Fibroblast of skin of scalp (primary cell): ENCODE data around the gene ESPNL. TPM values are rescaled to one million over a fixed set of nuclear protein-coding genes. Genes with fewer than 3 reads are reported as not detected.
"Not testable (repeated sequence)": the region's sequence is repeated elsewhere in the genome, so short reads cannot be mapped to it uniquely, and the experiment has no call there.

Source experiments
- DNase-seq: peaks from one replicate; pipeline ENCODE4 v3.0.0-alpha.2; 2013
- polyA plus RNA-seq, 2 experiments: library from polyadenylated mRNA; unstranded; fragments of 120-200 nt; gene quantifications; one replicate each; pipeline ENCODE4 v1.2.1, GENCODE V29; 2013; ENCODE audit not compliant: insufficient read length in 2 of 2

The ESPNL gene, protein sequence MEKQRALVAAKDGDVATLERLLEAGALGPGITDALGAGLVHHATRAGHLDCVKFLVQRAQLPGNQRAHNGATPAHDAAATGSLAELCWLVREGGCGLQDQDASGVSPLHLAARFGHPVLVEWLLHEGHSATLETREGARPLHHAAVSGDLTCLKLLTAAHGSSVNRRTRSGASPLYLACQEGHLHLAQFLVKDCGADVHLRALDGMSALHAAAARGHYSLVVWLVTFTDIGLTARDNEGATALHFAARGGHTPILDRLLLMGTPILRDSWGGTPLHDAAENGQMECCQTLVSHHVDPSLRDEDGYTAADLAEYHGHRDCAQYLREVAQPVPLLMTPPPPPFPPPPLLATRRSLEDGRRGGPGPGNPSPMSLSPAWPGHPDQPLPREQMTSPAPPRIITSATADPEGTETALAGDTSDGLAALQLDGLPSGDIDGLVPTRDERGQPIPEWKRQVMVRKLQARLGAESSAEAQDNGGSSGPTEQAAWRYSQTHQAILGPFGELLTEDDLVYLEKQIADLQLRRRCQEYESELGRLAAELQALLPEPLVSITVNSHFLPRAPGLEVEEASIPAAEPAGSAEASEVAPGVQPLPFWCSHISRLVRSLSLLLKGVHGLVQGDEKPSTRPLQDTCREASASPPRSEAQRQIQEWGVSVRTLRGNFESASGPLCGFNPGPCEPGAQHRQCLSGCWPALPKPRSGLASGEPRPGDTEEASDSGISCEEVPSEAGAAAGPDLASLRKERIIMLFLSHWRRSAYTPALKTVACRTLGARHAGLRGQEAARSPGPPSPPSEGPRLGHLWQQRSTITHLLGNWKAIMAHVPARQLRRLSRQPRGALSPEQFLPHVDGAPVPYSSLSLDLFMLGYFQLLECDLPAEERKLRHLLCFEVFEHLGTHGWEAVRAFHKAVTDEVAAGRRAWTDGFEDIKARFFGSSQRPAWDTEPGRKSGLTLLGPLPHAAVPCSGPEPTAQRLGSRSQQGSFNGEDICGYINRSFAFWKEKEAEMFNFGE
- polyA plus RNA-seq (2013, experiment 1 of 2; ENCODE audit: insufficient read length) = 4.1 TPM
- 3.9 TPM for polyA plus RNA-seq (2013, experiment 2 of 2; ENCODE audit: insufficient read length)

DNA sequence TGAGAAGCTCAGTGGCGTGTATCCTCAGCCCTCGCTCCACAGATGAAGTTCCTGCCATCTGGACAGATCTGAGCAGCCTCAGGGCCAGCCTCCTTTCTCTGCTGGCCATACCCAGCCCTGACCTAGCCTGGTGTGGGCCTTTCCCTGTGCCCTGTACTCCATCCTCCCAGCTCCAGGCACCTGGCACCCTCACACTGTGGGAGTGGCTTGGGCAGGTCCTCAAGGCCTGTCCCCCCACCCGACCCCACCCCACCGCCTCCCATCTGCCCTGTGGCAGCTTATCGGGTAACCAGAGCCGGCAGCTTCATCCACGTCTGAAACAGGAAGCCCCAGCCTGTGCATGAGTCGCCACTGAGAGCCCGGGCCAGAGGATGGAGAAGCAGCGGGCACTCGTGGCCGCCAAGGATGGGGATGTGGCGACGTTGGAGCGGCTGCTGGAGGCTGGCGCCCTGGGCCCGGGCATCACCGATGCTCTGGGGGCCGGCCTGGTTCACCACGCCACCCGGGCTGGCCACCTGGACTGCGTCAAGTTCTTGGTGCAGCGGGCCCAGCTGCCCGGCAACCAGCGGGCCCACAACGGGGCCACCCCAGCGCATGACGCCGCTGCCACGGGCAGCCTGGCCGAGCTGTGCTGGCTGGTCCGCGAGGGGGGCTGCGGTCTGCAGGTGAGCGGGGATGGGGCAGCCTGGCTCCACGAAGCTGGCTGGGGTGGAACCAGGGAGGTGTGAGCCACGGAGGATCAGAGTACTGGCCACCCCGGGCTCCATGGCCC, at the start of gene ESPNL:
ESPNL (plus strand) TSS at position 292 of the 772 bp plus-strand sequence; CDS start at position 372, 80 bp downstream.
- DNase-seq = no peak

DNA sequence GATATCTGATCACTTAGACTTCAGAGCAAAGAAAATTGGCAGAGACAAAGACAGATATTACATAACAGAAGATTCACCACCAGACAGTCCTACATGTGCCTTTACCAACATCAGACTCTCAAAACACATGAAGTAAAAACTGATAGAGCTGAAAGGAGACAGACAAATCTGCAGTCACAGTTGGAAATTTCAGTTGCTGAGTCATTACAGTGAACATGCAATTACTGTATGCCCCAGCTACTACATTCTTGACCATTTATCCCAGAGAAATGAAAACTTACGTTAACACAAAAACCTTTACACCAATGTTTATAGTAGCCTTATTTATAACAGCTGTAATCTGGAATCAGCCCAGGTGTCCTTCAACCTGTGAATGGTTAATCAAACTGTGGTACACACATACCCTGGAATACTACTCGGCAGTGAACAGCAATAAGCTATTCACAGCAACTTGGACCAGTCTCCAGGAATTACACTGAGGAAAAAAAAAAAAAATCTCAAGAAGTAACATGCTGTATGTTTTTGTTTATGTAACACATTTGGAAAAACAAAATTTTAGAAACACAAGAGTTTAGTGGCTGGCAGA, 46.9 kb upstream of the ESPNL start:
- peak; percentile 15 for DNase-seq

DNA sequence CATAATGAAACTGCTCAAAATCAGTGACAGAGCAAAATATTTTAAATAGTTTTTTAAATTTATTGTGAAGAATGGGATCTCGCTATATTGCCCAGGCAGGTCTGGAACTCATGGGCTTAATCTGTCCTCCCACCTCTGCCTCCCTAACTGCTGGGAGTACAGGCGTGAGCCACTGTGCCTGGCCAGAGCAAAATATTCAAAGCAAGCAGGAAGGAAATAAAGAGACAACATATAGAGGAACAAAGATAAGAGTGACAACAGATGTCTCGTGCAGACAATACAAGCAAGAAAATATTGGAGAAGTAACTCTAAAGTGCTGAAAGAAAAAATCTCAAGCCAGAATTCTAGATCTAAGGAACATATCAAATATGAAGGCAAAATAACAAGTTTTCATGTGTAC, 44.3 kb upstream of the ESPNL start:
- DNase-seq = no peak

DNA sequence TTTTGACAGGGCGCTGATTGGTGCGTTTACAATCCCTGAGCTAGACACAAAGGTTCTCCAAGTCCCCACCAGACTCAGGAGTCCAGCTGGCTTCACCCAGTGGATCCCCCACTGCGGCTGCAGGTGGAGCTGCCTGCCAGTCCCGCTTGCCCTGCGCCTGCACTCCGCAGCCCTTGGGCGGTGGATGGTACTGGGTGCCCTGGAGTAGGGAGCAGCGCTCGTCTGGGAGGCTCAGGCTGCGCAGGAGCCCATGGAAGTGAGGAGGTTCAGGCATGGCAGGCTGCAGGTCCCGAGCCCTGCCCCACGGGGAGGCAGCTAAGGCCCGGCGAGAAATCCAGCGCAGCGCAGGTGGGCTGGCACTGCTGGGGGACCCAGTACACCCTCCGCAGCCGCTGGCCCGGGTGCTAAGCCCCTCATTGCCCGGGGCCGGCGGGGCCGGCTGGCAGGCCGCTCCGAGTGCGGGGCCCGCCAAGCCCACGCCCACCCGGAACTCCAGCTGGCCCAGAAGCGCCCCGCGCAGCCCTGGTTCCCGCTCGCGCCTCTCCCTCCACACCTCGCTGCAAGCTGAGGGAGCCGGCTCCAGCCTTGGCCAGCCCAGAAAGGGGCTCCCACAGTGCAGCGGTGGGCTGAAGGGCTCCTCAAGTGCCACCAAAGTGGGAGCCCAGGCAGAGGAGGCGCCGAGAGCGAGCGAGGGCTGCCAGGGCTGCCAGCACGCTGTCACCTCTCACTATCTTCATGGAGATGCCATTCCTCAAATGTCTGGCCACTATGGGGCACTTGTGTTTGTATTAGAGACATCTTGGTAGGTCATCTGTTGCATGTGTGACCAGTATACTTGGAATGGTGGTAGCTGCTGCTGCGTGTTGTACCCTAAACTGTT, 42.2 kb upstream of the ESPNL start:
- not testable (repeated sequence) for DNase-seq

DNA sequence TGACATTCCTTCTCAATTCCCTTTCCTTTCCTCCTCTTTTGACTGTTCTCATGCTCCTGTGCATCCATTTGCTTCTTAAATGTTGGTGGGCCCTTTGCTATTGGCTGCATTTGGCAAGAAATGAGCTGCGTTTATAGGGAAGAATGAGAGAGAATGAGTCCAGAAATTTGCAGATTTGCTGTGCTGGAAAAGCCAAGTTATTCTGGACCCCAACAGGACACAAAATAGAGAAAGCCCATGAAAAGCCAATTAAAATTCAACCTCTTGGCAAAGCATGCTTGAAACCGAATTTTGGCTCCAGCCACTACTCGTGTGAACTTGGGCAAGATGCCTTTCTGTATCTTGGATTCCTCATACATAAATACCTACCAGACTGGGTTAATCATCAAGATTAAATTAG, 40.6 kb upstream of the ESPNL start:
- DNase-seq = no peak

DNA sequence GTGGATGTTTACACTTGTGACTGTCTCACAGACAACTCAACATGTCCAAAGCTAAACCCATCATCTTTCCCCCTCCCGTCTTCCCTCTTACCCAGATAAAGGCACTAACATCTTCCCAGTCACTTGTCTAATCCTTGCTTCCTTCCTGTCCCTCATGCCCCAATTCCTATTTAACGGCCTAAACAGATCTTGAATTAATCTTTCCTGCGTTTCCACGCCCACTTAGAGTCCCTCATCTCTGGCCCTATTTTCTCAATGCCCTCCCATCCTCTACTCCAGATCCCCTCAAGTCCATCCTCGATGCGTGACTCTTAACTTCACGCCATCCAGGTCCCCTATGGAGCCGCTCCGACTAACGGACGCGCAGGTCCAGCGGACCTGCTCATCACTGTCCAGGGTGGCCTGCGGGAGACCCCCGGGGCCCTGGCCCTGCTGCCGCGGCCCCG, 40.0 kb upstream of the ESPNL start:
- no peak for DNase-seq

DNA sequence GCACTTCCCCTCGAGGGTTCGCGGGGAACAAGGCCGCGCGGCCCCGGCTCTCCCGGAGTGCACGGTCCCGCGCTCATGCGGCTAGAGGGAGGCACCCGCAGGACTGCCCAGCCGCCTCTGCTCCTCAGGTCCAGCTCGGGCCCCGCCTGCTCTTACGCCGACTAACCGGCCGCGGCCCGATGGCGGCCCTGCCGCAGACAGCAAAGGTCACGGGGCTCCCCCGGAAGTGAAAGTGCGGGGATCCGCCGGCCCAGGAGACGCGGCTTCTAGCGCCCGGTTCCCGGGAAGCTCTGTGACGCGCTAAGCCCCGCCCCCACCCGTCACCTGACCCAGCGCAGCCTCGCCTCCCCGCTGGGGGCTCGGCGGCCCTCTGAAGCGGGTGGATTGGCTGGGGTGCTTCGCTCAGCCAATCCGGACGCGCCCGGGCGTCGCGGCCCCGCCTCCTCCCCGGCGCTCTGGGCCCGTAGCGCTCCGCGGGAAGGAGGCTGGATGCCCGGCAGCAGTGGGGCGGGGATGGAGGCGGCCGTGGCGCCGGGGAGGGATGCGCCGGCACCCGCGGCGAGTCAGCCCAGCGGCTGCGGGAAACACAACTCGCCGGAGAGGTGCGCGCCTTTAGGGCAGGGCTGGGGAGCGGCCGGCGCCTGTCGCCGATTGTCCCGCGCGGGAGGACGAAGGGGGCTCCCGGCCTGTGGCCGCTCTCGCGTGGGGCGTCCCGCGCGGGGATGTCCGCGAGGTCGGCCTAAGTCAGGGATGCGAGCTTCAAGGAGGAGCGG, 39.4 kb upstream of the ESPNL start, which contains the start of gene SCLY:
SCLY (plus strand) TSS at position 460 of the 773 bp plus-strand sequence; CDS start at position 514, 54 bp downstream.
- peak; percentile 98 for DNase-seq

DNA sequence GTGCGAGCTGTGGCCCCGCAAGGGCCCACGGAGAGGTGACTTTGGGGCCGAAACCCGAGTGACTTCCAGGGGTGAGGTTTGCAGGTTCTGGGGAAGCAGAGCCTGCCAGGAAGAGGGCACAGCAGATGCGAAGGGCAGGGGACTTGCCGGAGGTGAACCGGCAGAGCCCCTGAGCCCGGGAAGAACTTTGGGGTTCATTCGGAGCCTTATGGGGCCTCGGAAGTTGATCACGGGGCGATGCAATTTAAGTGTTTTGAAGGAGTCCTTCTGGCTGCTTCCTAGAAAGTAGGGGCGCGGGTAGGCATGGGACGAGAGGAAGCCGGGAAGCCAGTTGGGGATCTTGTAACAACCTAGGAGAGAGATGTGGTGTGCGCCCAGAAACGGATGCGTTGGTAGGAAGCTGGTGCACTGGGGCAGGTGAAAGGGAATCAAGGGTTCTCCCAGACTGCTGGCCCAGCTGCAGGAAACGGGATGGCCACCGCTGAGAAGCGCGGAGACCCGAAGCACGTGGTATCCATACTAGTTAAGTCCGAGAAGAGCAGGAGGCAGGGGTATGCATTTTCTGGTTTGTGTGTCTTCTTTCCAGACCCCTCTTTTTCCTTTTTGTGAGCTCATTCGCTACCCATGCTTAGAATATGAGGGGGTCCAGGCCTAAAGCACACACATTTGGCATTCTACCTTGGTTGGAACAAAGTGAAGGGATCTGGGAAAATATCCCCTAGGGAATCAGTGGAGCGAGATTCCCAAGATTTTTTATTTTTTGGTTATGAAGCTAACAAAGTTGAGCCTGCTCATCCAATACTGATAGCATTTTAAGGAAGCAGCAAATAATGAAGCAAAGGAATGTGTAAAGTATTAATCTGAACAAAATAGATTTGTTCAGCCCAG, 38.6 kb upstream of the ESPNL start:
- DNase-seq = peak; percentile 18

DNA sequence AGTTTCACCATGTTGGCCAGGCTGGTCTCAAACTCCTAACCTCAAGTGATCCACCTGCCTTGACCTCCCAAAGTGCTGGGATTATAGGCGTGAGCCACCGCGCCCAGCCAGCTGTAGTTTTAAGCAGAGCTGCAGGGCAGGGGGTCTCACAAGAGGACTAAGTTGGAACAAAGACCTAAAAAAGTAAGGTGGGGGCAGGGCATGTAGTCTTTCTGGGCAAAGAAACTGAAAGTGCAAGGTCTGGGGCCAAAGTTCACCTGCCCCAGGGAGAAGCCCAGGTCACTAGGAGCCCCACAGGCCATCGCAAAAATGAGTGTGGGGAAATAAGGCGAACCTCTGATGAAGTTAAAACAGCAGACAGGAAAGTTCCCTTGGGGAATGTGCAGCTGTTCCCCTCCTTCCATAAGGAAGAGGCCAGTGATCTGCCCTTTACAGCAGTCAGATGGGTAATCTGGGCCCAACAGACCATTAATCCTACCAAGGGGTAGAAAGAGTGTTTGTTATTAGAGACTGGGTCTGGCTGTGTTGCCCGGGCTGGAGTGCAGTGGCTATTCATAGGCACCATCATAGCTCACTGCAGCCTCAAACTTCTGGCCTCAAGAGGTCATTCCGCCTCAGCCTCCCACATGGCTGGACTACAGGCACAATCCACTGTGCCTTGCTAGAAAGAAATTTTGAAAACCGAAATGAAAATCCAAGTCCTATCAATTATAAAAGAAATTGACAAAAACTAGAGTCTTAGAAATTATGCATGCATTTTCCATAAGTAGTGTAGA, 36.5 kb upstream of the ESPNL start:
- no peak for DNase-seq

DNA sequence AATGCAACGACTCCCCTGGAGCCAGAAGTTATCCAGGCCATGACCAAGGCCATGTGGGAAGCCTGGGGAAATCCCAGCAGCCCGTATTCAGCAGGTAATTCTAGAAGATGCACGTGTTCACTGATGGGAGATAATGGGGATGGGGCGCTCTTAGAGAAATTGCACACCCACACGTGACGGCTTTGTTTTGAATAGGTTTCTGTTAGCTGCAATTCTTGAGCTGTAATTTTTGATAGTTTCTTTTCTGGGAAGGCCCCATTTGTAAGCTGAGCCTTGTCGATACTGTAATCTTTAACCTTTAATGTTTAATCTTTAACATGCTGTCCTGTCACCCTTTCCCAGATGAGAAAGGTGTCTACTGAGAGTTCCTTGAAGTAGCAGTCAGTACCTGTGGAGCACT, 35.8 kb upstream of the ESPNL start:
- no peak for DNase-seq

DNA sequence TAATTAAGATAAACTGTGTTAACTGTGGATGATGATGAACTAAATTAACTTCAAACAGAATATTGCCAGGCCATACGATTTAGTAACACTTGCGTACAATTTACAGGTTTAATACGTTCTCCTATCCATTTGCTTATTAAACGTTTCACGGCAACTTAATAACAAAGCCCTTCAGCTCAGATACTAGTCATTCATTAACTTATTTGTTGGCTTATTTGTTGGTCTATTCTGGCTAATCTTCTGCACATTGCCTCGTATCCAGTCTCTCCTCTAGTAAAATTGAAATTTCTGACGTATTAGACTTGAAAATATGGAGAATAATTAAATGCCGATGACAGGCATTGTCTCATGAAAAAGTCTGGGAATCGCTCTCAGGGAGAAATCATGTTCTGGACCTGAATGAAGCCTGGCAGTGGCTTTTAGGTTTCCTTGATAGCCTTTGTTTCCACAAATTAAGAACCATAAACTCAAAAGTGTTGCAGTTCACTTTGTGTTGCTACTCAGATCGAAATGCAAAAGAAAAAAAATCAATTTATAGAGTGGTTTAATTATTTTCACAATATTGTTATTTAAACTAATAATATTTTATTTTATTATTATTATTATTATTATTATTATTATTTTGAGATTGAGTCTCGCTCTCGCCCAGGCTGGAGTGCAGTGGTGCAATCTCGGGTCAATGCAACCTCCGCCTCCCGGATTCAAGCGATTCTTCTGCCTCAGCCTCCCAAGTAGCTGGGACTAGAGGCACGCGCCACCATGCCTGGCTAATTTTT, 34.9 kb upstream of the ESPNL start:
- no peak for DNase-seq

DNA sequence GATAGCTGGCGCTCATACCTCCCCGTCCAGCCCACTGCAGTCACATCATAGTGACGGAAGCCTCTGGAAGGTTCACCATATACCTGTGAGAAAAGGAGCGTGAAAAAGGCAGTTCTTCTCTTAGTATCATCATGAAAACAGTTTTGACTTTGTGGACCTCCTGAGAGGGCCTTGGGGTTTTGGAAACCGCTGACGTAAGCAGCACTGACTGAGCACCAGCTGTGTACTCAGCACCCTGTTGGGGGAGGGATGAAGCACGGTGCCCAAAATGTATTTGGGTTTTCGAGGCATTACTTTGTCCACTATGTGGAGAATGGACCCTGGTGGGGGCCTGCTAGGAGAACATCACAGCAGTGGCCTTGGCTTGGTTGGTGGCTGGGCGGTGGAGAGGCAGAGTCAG, 33.9 kb upstream of the ESPNL start:
- DNase-seq = no peak

DNA sequence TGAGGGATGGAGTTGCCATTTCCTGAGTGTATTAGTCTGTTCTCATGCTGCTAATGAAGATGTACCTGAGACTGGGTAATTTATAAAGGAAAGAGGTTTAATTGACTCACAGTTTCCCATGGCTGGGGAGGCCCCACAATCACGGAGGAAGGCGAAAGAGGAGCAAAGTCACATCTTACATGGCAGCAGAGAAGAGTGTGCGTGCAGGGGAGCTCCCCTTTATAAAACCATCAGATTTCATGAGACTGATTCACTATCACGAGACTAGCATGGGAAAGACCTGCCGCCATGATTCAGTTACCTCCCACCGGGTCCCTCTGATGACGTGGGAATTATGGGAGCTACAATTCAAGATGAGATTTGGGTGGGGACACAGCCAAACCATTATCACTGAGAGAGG, 33.4 kb upstream of the ESPNL start:
- DNase-seq = not testable (repeated sequence)

DNA sequence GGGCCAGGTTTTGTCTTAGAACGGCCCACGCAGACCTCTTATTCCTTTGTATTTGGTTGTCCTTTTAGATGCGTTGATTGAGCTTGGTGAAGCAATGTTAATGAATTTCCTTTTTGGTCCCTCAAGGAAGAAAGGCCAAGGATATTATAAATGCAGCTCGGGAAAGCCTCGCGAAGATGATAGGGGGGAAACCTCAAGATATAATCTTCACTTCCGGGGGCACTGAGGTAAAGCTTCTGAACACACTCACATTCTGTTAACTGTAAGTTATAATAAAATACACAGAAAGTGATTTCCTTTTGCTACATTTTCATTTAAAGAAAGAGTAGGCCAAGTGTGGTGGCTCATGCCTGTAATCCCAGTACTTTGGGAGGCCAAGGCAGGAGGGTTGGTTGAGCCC, 32.2 kb upstream of the ESPNL start:
- DNase-seq = no peak

DNA sequence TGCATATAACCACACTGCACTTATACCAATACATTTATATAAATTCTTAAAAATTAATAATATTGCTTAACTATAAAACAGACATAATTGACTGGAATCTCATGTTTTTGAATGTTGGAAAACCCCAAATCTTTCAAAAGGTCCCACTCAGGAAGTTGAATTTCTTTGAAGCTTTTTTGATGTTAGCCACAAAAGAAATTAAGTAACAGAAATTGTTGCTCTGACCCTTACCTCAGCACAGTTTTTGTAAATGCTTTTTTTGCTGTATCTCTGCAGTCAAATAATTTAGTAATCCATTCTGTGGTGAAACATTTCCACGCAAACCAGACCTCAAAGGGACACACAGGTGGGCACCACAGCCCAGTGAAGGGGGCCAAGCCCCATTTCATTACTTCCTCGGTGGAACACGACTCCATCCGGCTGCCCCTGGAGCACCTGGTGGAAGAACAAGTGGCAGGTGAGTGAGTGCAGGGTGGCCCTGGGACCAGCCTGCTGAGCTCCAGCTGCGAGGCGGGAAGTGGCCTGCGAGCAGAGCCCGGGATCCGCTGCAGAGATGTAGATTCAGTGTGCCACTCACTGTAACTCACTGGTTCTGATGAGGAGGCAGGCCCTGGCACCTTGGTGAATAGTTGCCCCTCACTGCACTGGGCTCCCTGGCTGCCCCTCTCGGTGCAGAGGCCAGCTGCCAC, 31.0 kb upstream of the ESPNL start:
- no peak for DNase-seq

DNA sequence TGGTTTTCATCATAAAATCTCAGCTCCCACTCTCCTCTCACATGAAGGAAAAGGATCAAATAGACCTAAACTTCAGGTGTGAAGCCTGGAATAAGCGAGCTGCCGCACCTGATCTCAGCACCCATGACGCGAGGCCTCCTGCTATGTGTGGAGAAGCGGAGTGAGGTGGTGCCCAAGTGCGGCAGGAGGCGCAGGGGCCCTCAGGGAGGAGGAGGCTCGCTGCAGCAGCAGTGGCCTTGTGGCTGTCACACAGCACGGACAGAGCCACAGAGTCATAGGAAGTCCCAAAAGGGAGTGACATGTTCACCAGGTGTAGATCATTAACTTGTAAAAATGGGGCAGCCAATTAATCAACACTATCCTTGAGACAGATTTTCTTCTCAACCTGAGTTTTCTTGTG, 30.3 kb upstream of the ESPNL start:
- DNase-seq = no peak

DNA sequence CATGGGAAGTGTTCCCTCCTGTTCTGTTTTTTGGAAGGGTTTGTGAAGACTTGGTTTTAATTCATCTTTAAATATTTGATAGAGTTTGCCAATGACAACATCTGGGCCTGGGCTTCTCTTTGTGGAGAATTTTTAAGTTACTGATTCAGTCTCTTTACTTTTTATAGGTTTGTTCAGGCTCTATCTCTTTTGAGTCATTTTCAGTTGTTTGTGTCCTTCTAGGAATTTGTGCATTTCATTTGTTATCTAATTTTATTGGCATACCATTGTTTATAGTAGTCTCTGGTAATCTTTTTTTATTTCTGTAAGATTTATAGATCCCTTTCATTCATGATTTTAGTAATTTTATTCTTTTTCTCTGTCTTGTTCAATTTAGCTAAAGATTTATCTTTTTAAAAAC, 24.7 kb upstream of the ESPNL start:
- no peak for DNase-seq
